A673 (cell line): ENCODE data around the gene CTSH. TPM values are rescaled to one million over a fixed set of nuclear protein-coding genes. Genes with fewer than 3 reads are reported as not detected.
"Not testable (repeated sequence)": the region's sequence is repeated elsewhere in the genome, so short reads cannot be mapped to it uniquely, and the experiment has no call there.

Experiments
- BruUV-seq: library from RNA; stranded (reverse); fragments of 400-500 nt; replicated peaks from 2 replicates; lab custom pipeline; 2021; lab: Mats Ljungman, UMichigan
- CTCF ChIA-PET: fragments of 300-600 bp; sonication (Branson Sonifier 250); formaldehyde crosslinking; loops from one replicate; lab custom pipeline; 2022; ENCODE audit warnings: antibody characterized with exemption; lab: Charles Lee
- POLR2A ChIA-PET: fragments of 300-600 bp; sonication (Branson Sonifier 250); formaldehyde crosslinking; loops from one replicate; lab custom pipeline; 2022; ENCODE audit warnings: antibody characterized with exemption; ENCODE audit not compliant: low non-redundant PET; lab: Charles Lee
- DNase-seq: peaks from one replicate; pipeline ENCODE4 v3.0.0-alpha.2; 2015; ENCODE audit warnings: low spot score
- H3K27ac ChIP-seq: fragments of 200-600 bp; sonication (generic); 2 replicates; pipeline ENCODE4 v1.5.1; 2016; ENCODE audit warnings: mixed run types, low read depth, mild to moderate bottlenecking, mixed read lengths, antibody characterized with exemption, low read length; ENCODE audit not compliant: poor library complexity, severe bottlenecking
- H3K27me3 ChIP-seq: fragments of 200-600 bp; sonication (generic); replicated peaks from 2 replicates; pipeline ENCODE4 v1.6.1; 2017; ENCODE audit warnings: mixed run types, low read depth, mild to moderate bottlenecking, mixed read lengths, antibody characterized with exemption, low read length; ENCODE audit not compliant: insufficient read depth, poor library complexity
- H3K36me3 ChIP-seq: fragments of 200-600 bp; sonication (generic); 2 replicates; pipeline ENCODE4 v1.6.1; 2016; ENCODE audit warnings: mixed run types, mild to moderate bottlenecking, mixed read lengths, antibody characterized with exemption, low read length; ENCODE audit not compliant: insufficient read depth, poor library complexity, severe bottlenecking
- H3K4me1 ChIP-seq: fragments of 200-600 bp; sonication (generic); 2 replicates; pipeline ENCODE4 v1.6.1; 2017; ENCODE audit warnings: mixed run types, mild to moderate bottlenecking, mixed read lengths, antibody characterized with exemption, low read length; ENCODE audit not compliant: insufficient read depth, poor library complexity, severe bottlenecking
- H3K4me3 ChIP-seq: fragments of 200-600 bp; sonication (generic); 2 replicates; pipeline ENCODE4 v1.5.1; 2016; ENCODE audit warnings: low read depth, mixed run types, mild to moderate bottlenecking, mixed read lengths, low read length; ENCODE audit not compliant: poor library complexity, severe bottlenecking
- H3K9me3 ChIP-seq: fragments of 200-600 bp; sonication (generic); 2 replicates; pipeline ENCODE4 v1.6.1; 2016; ENCODE audit warnings: mixed run types, low read depth, mild to moderate bottlenecking, mixed read lengths, antibody characterized with exemption, low read length; ENCODE audit not compliant: poor library complexity, severe bottlenecking
- CTCF ChIP-seq: fragments of 300-800, 200-600 bp; sonication (generic); conservative IDR thresholded peaks from 2 replicates; pipeline ENCODE4 v1.5.1; 2017; ENCODE audit warnings: low read depth, mild to moderate bottlenecking, antibody characterized with exemption, low read length, moderate library complexity, mixed read lengths
- EZH2 ChIP-seq: fragments of 200-600 bp; sonication (generic); IDR thresholded peaks from 2 replicates; pipeline ENCODE4 v1.6.1; 2017; ENCODE audit warnings: borderline replicate concordance, low read depth, mild to moderate bottlenecking, mixed read lengths, antibody characterized with exemption, low read length; ENCODE audit not compliant: poor library complexity, severe bottlenecking
- intact Hi-C: fragments of 100-400 bp; cut with micrococcal nuclease; formaldehyde crosslinking; loops from one replicate; pipeline ENCODE4 v1.10.0; 2022; ENCODE audit not compliant: unreplicated experiment
- total RNA-seq: library from RNA; stranded (reverse); gene quantifications from 2 replicates; pipeline ENCODE4 v1.2.3, GENCODE V29; 2021

The CTSH gene
- total RNA-seq, 1 experiment from 2014 or later = 2.2 TPM

- no peaks in the 10 kb centered on the region for H3K9me3 ChIP-seq
- DNase-seq = no peak
- no peak overlapping the region for H3K4me3 ChIP-seq
- CTCF ChIA-PET = no interaction called here
- no peaks in the 10 kb centered on the region for H3K4me1 ChIP-seq
- POLR2A ChIA-PET = no interaction called here
- H3K36me3 ChIP-seq = peaks cover 78% of the 10 kb centered on the region
- BruUV-seq = no TSS peak
- no peaks in the 10 kb centered on the region for H3K27me3 ChIP-seq
- TF ChIP-seq CTCF = no peak
- no peak for TF ChIP-seq EZH2
- intact Hi-C loops = no loop called here
- H3K27ac ChIP-seq = no peak overlapping the region
Observed at GRCh38 chr15:78906316-78906620, 38.6 kb downstream of the CTSH start.

- ChIA-PET POLR2A (no interaction called here), CTCF (no interaction called here)
- Histone ChIP-seq H3K4me1 (no peaks in the 10 kb centered on the region), H3K27ac (no peak overlapping the region), H3K36me3 (peaks cover 84% of the 10 kb centered on the region), H3K9me3 (no peaks in the 10 kb centered on the region), H3K27me3 (no peaks in the 10 kb centered on the region), H3K4me3 (no peak overlapping the region)
- intact Hi-C loops = no loop called here
- TF ChIP-seq CTCF (no peak), EZH2 (no peak)
- DNase-seq = no peak
- BruUV-seq = no TSS peak
Observed at GRCh38 chr15:78904599-78905358, 40.1 kb downstream of the CTSH start.

GRCh38 chr15:78902281-78903032 lies 42.4 kb downstream of the CTSH start:
- BruUV-seq, H3K4me1 ChIP-seq, H3K4me3 ChIP-seq, H3K9me3 ChIP-seq, H3K27ac ChIP-seq, DNase-seq, POLR2A ChIA-PET, intact Hi-C loops, H3K27me3 ChIP-seq, CTCF ChIA-PET: not testable (repeated sequence)
- peaks cover 99% of the 10 kb centered on the region for H3K36me3 ChIP-seq

GRCh38 chr15:78900819-78901533 lies 43.9 kb downstream of the CTSH start:
- CTCF ChIA-PET, H3K4me1 ChIP-seq, intact Hi-C loops, H3K9me3 ChIP-seq, H3K27ac ChIP-seq, H3K4me3 ChIP-seq, H3K27me3 ChIP-seq, DNase-seq, BruUV-seq, POLR2A ChIA-PET: not testable (repeated sequence)
- peaks cover 99% of the 10 kb centered on the region for H3K36me3 ChIP-seq
